NOMO-1 (cell line): ENCODE data around the gene ABCD3.
A peak's percentile ranks its signal among the peaks of the same experiment; 100 is the strongest.
"Not testable (repeated sequence)": the region's sequence is repeated elsewhere in the genome, so short reads cannot be mapped to it uniquely, and the experiment has no call there.

Experiments used
- DNase-seq, 2 experiments: peaks; one replicate each; lab custom pipeline; 2025; ENCODE audit not compliant: unreplicated experiment in 2 of 2; lab: John Stamatoyannopoulos, UW

The ABCD3 gene

DNA sequence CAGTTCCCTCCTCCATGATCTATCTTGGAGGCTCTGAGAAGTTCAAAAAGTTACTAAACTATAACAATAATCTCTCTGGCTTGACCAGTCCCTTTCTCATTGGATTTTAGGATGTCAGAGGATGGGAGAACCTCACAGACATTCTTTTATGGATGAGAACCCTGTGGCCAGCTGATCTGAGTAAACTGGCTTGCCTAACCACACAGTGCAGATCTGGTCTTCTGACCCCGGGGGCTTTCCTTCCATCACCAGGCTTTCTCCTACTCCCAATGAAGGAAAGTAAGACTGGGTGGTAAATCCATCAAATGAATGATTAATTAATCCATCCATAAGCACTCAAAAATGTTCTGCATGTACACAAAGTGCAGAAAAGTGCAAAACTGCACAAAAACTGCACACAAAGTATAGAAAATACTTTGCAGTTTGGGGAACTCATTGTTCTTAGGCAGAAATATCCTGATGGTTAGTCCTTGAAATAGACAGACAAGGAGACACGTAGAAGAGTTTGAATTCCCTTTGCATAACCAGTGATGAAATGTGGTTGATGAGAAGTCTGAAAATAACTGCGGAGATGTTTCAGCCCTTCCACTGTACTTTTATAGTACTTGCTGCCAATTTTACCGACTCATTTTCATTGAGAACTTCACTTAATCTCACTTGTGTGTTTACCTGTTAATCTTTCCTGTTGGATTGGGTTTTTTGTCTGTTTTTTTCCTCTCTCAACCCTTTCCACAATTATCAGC lies 125.9 kb downstream of the ABCD3 start:
- DNase-seq, result peak in 1 of 2 experiments; percentile 8

- DNase-seq, result no peak
These were observed 126.7 kb downstream of the ABCD3 start for GRCh38 chr1:94544706-94545490.

- DNase-seq, result no peak
These were observed 131.5 kb downstream of the ABCD3 start for GRCh38 chr1:94549706-94550105.

- DNase-seq, result no peak
These were observed 132.2 kb downstream of the ABCD3 start for GRCh38 chr1:94550396-94550795.

DNA sequence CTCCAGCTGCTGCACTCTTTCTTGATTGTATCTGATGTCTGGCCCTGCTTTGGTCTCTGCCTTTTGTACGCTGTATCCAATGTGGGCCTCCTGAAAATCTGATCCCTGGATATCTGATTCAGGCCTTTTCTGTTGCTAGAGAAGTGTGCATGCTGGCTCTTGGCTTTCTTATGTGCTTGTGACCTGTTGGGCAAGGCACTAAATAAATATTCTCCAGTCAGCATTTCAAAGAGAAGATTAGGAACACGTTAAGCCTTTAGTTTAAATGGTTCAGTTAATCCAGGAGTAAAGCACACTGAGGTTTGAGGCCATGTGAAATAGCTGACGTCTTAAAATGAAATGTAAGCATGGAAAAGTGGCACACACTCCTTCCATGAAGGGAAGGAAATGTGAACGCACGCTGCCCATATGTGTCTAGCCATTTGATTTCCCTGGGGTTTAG lies 132.6 kb downstream of the ABCD3 start:
- no peak for DNase-seq

DNA sequence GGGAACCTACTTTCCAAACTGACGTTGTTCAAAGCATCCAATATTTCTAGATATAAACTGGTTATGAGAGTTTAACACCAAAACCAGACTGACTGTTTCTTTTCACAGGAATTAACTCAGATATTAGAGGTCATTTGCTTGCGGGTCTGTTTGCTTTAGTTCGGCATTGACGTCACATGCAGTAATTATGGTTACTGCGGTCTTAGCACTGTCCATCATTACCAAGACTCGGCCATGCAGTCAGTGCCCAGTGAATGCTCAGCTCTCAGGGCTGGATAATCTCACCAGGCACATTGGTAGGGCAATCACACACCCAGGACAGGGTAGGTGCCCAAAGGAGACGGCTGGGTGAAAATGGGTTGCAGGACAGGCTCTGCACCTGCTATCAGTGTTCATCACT lies 133.3 kb downstream of the ABCD3 start:
- DNase-seq, result no peak

DNA sequence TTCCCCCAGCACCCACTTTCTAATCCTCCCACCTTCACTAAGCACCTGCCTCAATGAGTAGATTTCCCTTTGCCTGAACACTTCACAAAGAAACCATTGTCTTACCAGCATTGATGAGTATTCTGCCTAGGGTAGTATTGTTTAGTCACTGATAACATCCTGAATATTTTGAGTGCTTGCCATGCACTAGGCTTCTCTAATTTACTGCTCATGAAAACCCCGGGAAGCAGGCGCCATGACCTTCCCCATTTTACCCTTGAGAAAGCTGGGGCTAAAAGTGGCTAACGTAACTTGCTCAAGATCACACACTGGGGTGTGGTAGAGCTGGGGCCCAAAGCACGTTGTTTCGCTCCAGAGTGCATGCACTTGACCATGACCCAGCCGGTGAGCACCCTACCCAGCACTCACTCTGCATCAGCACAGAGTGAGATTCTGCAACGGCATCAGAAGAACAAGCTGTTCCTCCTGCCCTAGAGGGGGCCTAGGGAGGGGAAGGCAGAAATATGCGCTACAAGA lies 133.9 kb downstream of the ABCD3 start:
- DNase-seq, result no peak

GRCh38 chr1:94553323-94553730 lies 135.1 kb downstream of the ABCD3 start:
- DNase-seq, result no peak

DNA sequence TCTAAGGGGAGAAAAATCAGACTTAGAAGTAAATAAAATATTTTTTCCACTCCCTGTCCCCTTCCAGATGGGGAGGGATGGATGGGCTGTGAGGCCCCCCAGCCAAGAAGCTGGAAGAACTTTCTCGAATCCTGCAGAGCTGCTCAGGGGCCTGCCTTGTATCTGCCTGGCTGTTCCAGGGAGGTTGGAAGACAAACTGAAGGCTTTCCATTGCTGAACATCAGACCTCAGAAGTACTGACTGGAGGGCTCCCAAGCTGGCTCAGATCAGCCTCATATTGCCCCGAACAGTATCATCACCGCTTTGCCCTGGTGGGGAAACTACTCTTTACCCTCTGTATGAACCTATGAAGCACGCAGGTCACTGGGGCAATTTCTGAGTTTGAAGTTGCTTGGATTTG lies 135.7 kb downstream of the ABCD3 start:
- no peak for DNase-seq

GRCh38 chr1:94554580-94554979 lies 136.4 kb downstream of the ABCD3 start:
- DNase-seq, result no peak

- DNase-seq, result no peak
These were observed 136.9 kb downstream of the ABCD3 start for GRCh38 chr1:94555091-94555490.

GRCh38 chr1:94559921-94560320 lies 141.7 kb downstream of the ABCD3 start:
- no peak for DNase-seq

DNA sequence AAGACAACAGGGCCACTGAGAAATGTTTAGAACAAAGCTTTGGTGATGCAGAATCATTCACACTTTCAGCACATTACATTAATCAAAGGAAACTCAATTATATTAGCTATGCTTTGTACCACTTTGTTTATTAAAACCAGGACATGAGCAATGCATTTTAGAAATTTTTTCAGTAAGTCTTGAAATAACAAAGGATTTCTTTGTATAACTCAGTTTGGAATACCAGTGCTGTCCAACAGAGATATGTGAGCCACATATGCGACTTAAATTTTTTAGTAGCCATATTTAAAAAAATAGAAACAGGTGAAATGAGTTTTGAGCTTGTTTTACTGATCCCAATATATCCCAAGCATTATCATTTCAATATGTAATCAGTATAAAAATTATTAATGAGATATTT lies 142.1 kb downstream of the ABCD3 start:
- DNase-seq, result no peak

DNA sequence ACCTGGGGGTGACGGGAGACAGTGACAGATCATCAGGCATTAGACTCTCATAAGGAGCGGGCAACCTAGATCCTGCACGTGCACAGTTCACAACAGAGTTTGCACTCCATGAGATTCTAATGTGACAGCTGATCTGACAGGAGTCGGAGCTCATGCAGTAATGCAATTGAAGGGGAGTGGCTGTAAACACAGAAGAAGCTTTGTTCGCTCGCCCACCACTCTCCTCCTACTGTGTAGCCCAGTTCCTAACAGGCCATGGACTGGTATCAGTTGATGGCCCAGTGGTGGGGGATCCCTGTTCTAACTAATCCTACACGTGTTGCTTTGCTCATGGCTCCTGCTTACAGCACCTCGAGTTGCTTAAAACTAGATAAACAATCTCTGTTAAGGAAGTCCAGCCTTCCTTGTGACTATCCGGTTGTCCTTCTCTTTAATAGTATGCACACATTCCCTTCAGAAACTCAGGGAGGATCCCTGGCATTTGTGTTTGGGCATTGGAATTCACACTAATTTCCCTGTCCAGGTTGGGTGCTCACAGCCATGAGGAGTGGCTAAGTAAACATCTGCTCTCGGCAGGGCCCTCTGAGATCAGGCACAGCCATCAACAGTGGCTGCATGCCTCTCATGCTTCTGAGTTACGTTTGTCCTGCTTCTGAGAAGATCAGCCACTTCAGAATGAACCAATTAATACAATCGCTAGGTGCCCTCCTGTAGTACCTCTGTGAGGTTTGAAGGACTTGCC lies 144.5 kb downstream of the ABCD3 start:
- DNase-seq, result no peak

DNA sequence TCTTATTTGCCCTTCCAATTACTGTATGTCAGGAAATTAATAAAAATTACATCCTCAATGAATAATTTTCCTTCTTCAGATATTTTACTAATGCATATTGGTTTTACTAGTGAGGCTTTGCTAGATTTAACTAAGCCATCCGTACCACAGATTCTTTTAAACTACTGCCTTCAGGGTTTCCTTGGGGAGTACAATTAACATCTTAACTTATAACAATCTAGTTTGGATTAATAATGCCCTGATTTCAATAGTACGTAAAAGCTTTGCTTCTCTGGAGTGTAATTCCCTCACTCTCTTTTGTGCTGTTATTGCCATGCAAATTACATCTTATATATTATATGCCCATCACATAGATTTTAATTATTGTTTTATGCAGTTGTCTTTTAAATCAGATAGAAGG lies 147.7 kb downstream of the ABCD3 start:
- DNase-seq, result no peak

- not testable (repeated sequence) for DNase-seq
These were observed 148.2 kb downstream of the ABCD3 start for GRCh38 chr1:94566436-94566835.

DNA sequence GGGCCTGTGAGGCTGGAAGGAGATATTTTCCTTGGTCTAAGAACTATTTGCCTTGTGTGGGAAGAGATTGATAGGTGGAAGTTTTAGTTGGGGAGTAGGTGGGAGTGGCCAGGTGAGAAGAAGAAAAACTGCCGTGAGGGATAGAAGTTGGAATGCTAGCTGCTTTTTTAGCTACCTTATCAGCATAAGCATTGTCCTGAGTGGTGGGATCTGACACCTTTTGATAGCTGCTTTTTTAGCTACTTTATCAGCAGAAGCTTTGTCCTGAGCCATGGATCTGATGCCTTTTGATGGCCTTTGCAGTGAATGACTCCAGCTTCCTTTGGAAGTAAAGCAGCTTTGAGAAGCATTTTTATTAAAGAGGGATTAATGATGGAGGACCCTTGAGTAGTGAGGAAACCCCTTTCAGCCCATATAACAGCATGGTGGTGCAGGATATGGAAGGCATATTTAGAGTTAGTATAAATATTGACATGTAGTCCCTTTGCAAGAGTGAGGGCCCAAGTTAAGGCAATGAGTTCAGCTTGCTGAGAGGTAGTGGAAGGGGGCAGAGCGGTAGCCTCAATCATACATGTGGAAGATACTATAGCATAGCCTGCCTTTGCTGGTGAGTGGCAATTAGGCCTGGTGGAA lies 149.9 kb downstream of the ABCD3 start:
- DNase-seq, result not testable (repeated sequence)
